ENCODE measurements around the gene FCN2.

The FCN2 gene

DNA sequence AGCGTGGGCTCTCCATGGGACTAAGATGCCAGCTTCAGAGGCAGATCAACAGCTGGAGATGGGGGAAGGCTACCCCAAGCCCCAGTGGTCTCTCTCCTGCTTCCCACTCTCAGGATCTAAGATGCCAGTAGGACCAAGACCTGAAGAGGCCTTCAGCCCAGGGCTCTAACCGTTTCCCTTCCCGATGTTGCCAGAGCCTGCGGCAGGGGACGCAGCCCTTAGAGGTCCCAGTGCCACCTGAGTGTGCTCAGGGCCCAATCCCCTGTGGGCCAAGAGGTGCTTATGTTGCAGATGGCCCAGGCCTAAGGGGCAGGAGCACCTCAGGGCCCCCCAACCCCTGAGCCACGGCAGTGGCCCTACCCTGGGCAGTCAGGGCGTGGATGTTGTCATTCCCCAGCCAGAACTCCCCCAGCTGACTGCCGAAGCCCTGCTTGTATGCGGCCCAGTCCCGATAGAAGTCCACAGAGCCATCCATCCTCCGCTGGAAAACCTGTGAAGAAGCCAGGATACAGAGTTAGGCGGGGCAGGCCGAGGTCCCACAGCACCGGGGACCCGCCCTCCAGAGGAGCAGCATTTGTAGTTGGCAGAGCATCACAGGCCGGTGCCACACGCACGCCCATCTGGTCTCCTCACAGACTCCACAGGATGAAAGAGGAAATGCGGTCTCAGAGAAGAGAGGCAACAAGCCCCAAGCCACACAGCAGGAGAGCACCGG, 31.7 kb downstream of the FCN2 start:
- no peak for DNase-seq (ENCODE audit: low read depth)

DNA sequence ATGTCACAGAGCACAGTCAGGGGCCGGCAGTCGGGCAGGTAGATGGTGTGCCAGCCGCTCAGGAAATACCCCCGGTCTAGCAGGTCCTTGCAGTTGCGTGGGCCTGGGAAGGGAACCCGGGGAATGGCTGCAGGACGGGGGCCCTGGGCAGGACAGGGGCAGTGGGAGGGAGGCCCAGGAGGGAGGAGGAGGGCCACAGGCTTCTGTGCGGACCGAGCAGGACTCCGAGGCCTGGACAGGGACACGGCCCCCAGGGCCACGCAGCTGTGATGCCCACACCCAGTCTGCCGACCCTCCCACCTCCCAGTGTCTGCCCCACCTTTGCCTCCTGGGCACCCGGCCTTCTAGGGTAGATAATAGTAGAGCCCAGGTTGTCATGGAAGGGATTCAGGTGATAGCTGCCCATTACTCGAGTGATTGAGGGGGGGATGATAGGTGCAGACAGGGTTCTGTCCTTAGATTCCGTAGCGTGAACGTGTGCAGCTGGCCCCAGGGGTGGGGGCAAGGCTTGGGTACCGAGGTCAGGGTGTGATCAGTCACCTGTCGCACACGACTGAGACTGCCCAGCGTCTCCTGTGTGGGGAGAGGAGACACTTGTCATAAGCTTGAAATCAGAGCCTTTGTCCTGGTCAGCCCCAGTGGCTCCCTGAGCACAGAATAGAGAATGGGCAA, 32.6 kb downstream of the FCN2 start:
- no peak for DNase-seq (ENCODE audit: low read depth)

DNA sequence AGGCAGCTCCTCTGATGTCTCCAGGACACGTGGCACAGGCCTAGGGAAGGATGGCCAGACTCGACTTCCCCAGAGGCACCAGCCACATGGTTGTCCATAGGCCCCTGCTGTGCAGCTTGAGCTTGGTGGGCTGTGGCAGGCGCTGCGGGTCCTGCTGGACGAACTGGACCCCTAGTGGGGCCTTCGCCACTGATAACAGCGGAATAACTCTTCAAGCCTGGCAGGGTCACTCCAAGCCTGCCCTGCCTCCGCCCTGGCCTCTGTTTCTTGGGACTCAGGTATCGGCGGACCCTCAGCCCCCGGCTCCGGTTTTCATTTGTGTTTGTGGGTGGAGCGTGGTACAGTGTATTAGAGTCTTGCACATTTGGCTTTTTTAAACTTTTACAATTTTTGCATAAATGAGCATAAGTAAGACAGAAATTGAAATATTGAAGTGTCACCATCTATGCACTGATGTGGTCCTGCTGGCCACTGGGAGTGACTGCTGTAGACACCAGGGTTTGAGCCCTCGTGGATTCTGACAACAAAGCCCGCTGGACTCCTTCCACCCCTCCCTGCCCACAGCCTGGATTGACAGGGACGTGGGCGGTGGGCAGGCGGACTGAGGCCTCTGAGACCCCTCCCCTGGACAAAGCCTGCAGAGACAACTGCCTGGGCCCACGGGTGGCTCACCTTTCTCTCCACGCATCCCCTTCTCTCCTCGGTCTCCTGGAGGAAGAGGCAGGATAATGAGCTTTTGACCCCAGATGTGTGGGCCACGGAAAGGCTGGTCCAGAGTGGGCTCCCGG, 33.3 kb downstream of the FCN2 start:
- DNase-seq (ENCODE audit: low read depth) = no peak

DNA sequence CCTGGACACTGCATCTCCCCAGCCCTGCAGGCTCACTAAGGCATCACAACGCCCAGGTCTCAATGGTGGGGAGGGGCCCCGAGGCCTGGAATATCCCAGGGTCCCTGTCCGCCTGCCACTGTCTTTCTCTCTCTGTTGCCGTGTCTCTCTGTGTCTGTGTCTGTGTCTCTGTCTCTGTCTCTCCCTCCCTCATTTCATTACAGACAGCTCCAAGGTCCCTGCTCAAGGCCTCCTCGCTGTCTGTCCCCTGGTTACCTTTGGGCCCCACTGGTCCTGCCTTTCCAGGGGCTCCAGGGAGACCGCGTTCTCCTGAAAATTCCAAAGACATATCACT, 33.9 kb downstream of the FCN2 start:
- no peak for DNase-seq (ENCODE audit: low read depth)

DNA sequence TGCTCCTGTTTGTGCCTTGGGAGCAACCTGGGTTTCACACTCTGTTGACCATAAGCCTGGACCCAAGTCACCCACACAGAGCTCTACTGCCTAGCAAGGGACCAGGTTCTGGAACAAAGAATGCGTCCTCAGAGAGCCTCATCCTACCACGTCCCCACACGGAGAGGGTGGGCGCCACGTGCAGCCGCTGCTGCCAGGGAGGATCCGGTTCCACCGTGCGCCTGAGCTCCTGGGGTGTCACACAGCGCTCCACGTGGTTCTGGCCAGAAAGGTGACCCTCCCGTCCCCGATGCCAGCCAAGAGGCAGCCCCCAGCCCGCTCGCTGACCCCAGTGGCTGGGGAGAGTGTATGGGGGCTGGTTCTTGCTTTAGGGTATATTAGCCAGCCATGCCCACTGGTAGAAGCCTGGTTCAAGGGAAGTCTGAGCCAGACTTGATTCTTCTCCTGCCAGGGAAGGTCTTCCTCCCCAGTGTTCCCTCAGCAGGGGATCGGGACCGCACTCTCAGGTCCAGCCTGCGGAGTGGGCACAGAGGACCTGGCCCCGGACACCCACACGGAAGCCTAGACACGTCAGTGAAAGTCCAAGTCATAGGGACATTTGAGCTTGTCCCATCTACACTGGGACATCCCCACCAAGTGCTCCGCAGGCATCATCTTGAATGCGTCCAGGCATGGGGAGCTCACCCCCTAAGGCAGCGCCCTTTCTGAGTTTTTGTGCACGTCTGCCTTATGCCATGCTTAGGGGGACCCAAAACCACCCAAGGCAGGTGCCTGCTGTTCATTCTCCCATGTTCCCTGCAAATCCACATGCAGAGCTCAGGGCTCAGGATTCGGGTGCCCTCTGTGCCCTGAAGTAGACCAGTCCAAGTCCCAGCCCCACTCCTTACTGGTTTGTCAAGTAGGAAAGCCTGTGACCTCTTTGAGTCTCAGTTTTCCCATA, 34.7 kb downstream of the FCN2 start:
- DNase-seq (ENCODE audit: low read depth) = no peak

DNA sequence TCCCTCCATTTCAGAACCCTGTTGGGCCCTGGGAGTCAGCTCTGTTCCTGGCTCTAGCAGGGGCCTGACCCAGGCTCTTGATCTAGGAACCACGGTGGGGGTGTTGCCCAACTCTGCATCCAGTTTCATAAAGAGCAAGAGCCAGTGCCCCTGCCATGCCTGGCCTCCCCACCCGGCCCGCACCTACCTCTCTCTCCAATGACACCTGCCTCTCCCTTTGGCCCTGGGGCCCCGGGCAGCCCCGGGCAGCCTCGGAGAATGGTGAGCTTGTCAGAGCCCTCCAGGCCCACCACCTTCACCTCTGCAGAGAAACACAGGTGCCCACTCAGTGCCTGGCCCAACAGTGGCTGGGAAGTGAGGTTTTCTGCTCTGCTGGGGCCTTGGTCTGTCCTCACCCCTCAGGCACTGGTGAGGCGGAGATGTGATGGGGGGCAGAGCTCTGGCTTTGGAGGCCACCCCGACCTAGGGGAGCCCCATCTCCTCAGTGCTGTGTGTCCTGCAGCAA, 35.6 kb downstream of the FCN2 start:
- DNase-seq (ENCODE audit: low read depth) = no peak

DNA sequence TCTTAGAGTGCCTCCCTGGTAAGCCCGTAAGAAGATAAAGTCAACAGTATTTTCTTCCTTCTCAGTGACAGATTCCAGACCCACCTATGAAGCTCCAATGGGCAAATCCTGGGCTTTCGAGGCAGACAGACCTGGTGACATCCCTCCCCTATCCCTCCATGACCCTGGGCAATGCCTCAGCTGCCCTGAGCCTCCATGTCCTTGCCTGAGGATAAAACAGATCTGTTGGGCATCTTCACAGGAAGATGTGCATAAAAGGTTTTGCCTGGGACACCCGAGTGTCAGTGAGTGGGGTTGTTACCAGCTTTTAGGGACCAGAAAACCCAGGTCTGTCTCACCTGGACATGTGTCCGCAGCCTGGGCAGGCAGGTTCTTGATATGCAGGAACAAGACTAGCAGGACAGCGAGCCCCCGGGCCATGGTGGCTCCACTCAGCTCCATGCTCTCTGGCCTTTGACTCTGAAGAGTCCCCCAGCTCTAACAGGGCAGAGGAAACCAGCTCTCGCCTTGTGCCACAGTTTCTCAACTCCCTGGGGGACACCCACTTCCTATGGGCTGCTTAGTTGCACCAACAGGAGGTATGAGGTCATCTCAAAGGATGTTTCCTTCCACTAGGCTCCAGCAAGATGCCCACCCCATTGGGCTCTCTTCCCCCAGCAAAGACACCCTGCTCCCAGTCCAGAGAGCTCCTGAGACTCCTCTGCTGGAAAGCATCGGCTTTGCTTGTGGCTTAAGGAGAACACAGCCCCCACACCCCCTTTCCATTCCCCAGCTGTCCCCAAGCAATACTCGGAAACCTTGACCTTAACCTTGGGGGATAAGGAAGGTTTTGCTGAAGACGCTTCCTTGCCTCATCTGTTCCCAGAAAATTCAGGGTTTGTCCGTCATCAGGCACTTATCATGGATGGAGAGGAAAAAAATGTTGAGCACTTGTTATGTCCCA, 37.1 kb downstream of the FCN2 start, which contains the start of gene FCN1:
Gene FCN1, minus strand, starts transcription at position 482 of the 943 bp plus-strand sequence. Its CDS starts 41 bp downstream, at position 441.
- DNase-seq (ENCODE audit: low read depth) = no peak

DNA sequence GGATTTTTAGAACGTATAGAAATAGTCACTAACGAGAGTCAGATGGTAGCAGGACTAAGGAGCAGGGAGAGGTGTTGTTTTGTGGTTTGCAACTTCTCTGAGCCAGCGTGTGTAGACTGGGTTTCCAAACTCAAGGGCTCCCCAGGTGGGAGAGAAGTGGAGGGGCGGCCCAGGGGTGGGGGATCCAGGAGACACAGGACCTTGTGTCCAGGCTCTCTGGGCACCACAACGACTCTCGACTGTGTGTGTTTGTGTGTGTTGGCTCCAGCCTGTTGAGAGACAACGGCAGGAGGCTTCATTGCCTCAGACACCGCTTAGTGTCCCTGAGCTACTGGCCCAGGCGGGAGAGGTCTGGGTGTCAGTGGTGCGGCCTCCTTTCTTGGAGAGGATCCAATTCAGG, 38.0 kb downstream of the FCN2 start:
- no peak for DNase-seq (ENCODE audit: low read depth)

DNA sequence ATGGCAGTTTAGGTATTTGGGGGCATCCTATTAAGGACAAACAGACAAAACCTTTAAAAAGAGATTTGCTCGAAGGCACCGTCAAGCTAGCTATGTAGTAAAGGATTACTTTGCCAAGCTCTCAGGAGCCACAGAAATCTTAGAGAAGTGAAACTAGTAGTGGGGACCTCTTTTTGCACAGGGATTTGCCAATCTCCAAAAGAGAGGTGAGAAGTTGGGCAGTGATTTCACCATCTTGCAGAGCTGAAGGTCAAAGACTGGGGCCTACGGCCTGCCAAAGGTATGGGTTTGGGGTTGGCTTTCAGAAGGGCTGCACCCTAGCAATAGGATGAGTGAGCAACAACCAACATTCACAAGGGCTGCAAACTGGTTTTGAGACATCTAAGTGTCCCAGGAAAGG, 38.7 kb downstream of the FCN2 start:
- DNase-seq (ENCODE audit: low read depth) = no peak

DNA sequence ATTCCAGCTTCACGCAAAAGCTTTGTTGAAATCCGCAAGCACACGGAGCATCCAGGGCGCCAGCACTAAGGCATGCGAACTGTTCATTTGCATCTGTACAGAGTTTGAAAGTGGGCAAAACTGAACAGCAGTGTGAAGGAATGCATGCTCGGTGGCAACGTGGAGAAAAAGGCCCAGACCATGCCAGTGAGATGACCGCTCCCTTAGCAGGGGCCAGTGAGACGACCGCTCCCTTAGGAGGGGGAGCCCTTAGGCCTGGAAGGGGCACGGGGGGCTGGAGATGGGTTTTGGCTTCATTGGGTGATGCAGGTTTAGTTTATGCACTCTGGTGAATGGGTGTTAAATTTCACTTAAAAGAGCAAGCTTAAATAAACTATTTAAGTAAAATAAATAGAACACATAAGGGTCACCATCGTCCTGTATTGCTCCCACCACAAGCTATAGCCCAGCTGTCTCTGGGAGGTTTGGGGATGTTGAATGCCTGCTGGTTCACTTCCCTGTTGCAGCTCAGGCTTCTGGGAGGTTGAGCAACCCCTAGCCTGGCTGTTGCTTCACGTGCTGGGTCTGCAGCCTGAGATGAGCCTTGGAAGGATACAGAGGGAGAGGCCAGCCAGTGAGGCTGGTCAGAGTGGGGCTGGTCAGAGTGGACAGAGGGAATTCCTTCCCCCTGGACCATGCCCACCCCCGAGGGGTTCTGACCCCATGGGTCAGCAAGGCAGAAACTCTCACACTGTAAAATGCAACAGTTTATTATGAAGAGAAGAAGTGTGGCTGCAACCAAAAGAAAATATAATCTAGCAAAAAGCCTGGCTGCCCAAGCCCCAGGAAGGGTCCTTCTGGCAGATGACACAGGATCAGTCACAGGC, 41.7 kb downstream of the FCN2 start:
- DNase-seq (ENCODE audit: low read depth) = no peak

DNA sequence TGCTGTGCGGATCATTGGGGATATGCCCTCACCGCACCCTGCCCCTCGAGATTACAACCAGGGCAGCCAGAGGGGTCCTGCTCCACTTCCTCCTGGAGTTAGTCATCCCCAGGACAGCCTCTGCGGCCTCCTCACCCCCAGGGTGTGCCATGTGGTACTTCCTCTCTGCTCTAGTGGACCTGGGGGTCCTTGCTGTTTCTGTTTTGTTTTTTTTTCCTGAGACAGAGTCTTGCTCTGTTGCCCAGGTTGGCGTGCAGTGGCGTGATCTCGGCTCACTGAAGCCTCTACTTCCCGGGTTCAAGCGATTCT, 42.3 kb downstream of the FCN2 start:
- no peak for DNase-seq (ENCODE audit: low read depth)

DNA sequence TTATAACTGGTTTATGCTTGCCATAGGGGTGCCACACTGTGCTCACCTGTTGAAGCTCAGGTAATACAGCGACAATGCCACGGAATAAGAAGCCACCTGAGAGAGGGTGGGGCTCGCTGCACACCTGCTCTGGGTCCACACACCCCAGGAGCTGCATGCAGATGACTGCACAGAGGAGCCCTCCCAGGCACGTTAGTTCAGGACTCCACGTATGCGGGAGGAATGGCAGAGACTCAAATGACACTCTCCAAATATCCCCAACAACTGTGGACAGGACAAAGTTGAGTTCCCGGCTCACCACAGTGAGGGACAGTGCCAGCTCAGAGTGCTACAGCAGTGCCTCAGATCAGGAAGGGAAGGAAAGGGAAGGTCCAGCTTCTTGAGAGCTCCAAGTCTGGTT, 42.9 kb downstream of the FCN2 start:
- DNase-seq (ENCODE audit: low read depth) = no peak

DNA sequence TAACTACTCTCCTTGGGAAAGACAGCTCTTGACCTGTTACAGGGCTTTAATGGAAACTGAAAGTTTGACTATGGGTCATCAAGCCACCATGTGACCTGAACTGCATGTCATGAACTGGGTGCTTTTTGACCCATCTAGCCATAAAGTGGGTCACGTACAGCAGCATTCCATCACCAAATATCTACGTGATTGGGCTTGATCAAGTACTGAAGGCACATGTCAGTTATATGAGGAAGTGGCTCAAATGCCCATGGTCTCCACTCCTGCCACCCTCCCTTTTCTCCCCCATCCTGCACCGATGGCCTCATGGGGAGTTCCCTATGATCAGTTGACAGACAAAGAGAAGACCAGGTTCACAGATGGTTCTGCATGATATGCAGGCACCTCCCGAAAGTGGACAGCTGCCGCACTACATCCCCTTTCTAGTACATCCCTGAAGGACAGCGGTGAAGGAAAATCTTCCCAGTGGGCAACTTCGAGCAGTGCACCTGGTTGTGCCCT, 44.5 kb downstream of the FCN2 start:
- no peak for DNase-seq (ENCODE audit: low read depth)

DNA sequence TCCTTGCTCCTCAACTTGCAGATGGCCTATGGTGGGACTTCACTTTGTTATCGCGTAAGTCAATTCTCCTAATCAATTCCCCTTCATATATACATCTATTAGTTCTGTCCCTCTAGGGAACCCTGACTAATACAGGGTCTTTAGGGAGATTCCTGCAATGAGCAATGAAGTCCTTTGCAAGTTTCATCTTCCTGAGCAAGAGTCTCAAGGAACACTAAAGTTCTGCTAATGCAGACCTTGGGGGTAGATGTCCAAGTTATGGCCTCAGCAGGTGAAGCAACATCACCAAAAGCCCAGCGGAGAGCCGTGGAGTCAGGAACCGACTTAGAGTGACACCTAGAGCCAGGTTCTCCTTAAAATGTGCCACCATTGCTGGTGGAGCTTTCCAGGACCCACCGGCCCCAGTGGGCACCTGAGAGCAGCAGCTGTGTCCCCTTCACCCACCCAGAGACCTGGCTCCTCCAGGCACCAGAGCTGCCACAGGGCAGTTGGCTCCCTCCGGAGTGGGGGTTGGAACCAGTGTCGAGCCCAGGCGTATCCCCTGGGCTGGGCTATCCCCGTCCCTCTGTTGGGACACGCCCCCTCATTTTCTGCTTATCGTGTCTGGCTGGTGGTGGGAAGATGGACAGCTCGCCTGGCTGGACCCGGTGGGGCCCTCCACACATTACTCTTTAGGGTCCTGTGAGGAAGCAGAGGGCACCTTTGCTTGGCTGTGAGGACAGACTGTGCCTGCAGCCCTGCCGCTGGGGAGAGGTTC, 48.0 kb downstream of the FCN2 start:
- no peak for DNase-seq (ENCODE audit: low read depth)

DNA sequence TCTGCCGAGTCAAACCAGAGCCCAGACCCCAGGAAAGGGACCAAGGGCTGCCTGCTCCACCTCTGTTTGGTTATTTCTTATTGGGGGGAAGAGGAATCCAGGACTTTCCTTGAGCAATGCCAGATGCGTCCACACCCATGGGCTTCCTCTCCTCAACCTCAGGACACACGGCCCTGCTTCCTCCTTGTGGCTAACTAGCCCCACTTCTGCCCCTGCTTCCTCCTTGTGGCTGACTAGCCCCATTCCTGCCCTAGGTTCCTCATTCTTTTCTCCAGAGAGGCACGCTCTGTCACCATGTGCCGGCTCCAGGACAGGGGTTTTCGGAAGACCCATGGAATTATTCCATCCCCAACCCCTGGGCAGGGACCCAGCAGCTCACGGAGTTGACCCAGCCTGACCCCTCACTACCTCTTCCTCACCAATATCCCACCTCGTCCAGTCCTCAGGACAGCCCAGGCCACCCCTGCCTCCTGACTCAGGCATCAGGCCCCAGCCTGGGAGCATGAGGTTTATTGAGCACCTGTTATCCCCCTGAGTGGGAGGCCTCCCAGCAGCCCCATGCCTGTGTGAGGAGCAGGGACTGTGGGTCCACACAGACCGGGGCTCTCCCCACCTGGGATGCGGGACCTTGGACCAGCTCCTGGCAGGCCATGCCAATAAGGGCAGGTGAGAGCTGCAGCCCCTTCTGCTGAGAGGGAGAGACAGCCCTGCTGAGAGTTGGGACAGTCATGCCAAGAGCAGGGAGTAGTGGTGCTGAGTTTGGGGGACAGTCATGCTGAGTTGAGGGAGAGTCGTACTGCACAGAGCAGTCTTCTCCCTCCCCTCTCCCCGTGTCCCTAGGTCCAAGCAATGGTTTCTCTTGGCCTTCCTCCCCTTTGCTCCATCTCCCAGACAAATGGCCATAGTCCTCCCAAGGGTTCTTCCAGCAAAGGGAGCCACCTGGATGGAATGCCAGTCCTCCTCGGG, 48.9 kb downstream of the FCN2 start:
- DNase-seq (ENCODE audit: low read depth) = no peak

DNA sequence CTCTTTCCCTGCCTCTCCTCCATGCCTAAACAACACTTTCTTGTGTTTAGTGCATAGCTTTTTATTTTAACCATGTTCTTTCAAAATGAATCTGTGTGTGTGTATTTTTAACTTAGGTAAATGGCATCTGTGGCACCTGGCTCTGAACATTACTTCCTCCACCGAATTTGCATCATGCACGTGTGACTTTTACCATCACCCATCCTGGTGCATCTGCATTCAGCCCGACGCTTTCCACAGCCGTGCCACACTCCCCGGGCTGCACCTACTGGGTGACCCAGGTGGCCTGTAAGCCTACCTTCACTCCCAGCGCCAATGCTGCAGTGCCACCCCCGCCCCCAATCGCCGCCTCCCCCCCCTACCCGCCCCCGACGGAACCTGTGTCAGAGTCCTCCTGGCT, 49.8 kb downstream of the FCN2 start:
- no peak for DNase-seq (ENCODE audit: low read depth)

DNA sequence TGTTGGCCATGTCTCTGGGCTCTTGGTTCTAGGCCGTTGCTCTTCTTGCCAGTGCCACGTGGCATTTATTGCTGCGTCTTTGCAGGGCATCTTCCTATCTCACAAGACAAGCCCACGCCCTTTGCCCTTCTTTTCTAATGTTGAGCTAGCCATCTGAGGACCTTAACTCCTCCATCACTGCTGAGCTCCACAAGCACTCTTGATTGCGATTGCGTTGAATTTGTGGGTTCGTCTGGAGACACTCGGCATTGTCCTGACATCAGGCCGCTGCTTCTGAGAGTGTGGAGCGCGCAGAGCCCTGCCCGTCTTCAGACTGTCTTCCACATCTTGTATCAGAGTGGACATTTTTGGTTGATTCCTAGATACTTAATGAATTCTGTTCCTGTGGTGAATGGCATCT, 51.6 kb downstream of the FCN2 start:
- DNase-seq (ENCODE audit: low read depth) = no peak

DNA sequence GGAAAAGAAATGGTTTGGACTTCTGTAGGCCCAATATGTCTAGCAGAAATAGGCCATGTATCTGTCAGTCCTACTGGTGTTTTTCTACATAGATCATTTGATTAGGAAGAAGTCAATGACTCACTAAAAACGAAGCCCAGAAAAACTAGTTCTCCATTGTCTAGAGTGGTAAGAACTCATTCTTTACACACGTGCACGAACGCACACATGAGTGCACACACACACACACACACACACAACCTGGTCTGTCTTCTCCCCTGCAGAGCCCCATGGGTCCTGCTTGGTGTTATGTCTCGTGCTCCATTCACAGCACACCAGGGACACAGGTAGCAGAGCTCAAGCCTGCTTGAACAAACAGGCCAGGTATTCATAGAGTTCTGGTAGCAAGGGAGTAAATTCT, 52.0 kb downstream of the FCN2 start:
- DNase-seq (ENCODE audit: low read depth) = no peak

Measured in fibroblast of the conjunctiva (primary cell).